Measurements from ENCODE around the gene DOHH.

The DOHH gene

DNA sequence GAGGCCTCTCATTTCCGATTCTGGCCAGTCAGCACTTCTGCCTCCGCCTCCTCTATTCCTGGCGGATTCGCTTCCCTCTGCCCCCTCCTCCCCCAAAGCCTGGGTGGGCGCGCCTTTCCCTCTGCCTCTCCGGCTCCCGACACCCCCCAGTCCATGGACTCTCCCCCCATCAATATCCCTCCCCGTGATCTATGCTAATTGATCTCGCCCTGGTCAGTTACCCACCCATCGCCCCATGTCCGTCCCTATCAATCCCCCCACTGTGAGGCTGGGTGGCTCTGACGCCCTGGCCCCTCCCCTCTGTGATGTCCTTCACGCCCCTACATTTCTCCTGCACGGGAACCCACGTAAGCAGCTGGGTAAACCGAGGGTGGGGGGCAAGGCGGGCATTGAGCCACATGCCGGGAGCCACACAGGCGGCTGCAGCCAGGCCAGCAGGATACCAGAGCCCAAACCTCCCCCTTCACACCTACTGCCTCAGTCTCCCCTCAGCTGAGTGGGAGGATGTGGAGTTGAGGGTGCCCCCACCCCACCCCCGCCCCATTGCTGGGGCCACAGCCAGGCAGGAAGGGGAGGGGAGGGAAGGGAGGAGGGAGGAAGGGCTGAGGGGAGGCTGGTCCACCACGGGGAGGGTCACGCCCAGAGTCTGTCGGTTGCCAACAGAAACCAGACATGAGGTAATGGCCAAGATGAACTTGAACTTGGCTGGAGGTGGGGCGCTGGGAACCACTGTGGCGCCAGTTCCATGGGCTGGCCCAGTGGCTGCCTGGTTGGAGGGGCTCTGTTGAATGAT, 41.2 kb downstream of the DOHH start:
- no peak overlapping the region for H3K4me3 ChIP-seq

DNA sequence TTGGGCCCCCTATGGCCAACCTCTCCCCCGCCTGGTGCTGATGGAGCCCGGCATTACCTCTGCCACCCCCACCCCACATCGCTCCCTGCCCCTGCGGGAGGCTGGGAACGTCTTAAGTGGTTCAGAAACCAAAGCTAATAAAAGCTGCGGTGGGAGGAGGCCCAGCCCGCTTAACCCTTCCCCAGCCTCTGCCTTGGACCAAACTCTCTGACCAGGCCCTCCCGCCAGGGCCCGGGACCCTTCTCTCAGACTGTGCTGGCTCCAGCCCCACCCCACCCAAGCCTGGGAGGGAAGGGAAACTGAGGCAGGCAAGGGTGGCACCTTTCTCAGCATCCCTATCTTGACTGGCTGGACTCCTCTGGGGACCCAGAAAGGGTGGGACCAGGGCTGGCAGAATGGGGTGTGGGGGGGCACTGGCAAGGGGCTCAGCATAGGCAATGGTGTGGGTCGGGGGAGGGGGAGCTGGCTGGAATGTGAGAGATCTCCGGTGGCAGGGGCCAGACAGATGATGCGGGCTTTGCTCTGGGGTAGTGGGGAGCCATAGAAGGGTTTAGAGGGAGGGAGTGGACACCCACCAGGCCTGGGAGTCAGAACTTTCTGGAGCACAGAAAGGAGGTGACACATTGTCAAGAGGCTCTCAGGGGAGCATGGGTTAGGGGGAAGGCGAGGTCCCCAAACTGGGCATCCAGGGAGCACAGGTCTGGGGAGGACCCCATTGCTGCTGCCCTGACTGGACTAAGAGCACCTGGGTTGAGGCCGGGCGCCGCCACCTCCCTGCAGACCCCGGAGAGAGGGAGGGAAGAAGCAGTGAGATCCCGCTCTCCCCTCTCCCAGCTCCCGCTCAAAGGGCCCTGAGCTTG, 42.0 kb downstream of the DOHH start:
- no peak for DNase-seq (ENCODE audit: low read depth, low spot score)
- H3K36me3 ChIP-seq (ENCODE audit: insufficient read depth, low read length): peaks cover 38% of the 10 kb centered on the region
- H3K27ac ChIP-seq: no peak overlapping the region
- H3K9me3 ChIP-seq (ENCODE audit: low read depth, low read length): no peaks in the 10 kb centered on the region
- H3K9ac ChIP-seq (ENCODE audit: insufficient read length): no peak overlapping the region
- 0 out of 2 replicates have a peak, but pooled peaks have one; percentile 30 for TF ChIP-seq POLR2AphosphoS5 (IDR thresholded peaks at IDR 0.05; ENCODE audit: borderline replicate concordance, low read depth, low read length)
- no peak for TF ChIP-seq EZH2 (IDR thresholded peaks at IDR 0.05)
- no peak overlapping the region for H3K4me3 ChIP-seq

More for the DNA sequence above, 41.2 kb downstream of the DOHH start:
- Histone ChIP-seq H3K9ac (ENCODE audit: insufficient read length) (no peak overlapping the region), H3K36me3 (ENCODE audit: insufficient read depth, low read length) (peaks cover 30% of the 10 kb centered on the region), H3K27ac (no peak overlapping the region), H3K9me3 (ENCODE audit: low read depth, low read length) (no peaks in the 10 kb centered on the region)
- no peak for TF ChIP-seq EZH2 (IDR thresholded peaks at IDR 0.05)
- no peak for TF ChIP-seq FOXP2 (optimal IDR thresholded peaks at IDR 0.05; ENCODE audit: control extremely low read depth, extremely low read length, insufficient read depth)
- no peak for TF ChIP-seq POLR2AphosphoS5 (IDR thresholded peaks at IDR 0.05; ENCODE audit: borderline replicate concordance, low read depth, low read length)
- no peak for DNase-seq (ENCODE audit: low read depth, low spot score)

- H3K9ac ChIP-seq (ENCODE audit: insufficient read length): no peak overlapping the region
These were observed 42.8 kb downstream of the DOHH start for GRCh38 chr19:3457528-3458228.

GRCh38 chr19:3456925-3457527, 43.4 kb downstream of the DOHH start:
- H3K36me3 ChIP-seq (ENCODE audit: insufficient read depth, low read length): peaks cover 44% of the 10 kb centered on the region
- no peak overlapping the region for H3K9ac ChIP-seq (ENCODE audit: insufficient read length)
- H3K4me3 ChIP-seq: no peak overlapping the region
- DNase-seq (ENCODE audit: low read depth, low spot score): no peak
- TF ChIP-seq POLR2AphosphoS5 (IDR thresholded peaks at IDR 0.05; ENCODE audit: borderline replicate concordance, low read depth, low read length) (no peak), EZH2 (IDR thresholded peaks at IDR 0.05) (no peak), FOXP2 (optimal IDR thresholded peaks at IDR 0.05; ENCODE audit: control extremely low read depth, extremely low read length, insufficient read depth) (no peak)
- no peaks in the 10 kb centered on the region for H3K9me3 ChIP-seq (ENCODE audit: low read depth, low read length)
- H3K27ac ChIP-seq: no peak overlapping the region

More at GRCh38 chr19:3457528-3458228, 42.8 kb downstream of the DOHH start:
- Histone ChIP-seq H3K27ac (no peak overlapping the region), H3K9me3 (ENCODE audit: low read depth, low read length) (no peaks in the 10 kb centered on the region), H3K36me3 (ENCODE audit: insufficient read depth, low read length) (peaks cover 41% of the 10 kb centered on the region), H3K4me3 (no peak overlapping the region)
- DNase-seq (ENCODE audit: low read depth, low spot score): no peak
- TF ChIP-seq EZH2 (IDR thresholded peaks at IDR 0.05) (no peak), POLR2AphosphoS5 (IDR thresholded peaks at IDR 0.05; ENCODE audit: borderline replicate concordance, low read depth, low read length) (no peak; the same call in 1 of the 2 replicates), FOXP2 (optimal IDR thresholded peaks at IDR 0.05; ENCODE audit: control extremely low read depth, extremely low read length, insufficient read depth) (no peak)

GRCh38 chr19:3455960-3456601, 44.4 kb downstream of the DOHH start:
- Histone ChIP-seq H3K9me3 (ENCODE audit: low read depth, low read length) (no peaks in the 10 kb centered on the region), H3K27ac (no peak overlapping the region), H3K36me3 (ENCODE audit: insufficient read depth, low read length) (peaks cover 46% of the 10 kb centered on the region), H3K4me3 (no peak overlapping the region), H3K9ac (ENCODE audit: insufficient read length) (no peak overlapping the region)
- no peak for TF ChIP-seq POLR2AphosphoS5 (IDR thresholded peaks at IDR 0.05; ENCODE audit: borderline replicate concordance, low read depth, low read length)
- no peak for TF ChIP-seq EZH2 (IDR thresholded peaks at IDR 0.05)
- no peak for TF ChIP-seq FOXP2 (optimal IDR thresholded peaks at IDR 0.05; ENCODE audit: control extremely low read depth, extremely low read length, insufficient read depth)
- no peak for DNase-seq (ENCODE audit: low read depth, low spot score)

GRCh38 chr19:3455393-3455955, 45.0 kb downstream of the DOHH start:
- H3K9ac ChIP-seq (ENCODE audit: insufficient read length): no peak overlapping the region
- peaks cover 52% of the 10 kb centered on the region for H3K36me3 ChIP-seq (ENCODE audit: insufficient read depth, low read length)
- no peak overlapping the region for H3K4me3 ChIP-seq
- no peak for TF ChIP-seq POLR2AphosphoS5 (IDR thresholded peaks at IDR 0.05; ENCODE audit: borderline replicate concordance, low read depth, low read length)
- no peak for TF ChIP-seq FOXP2 (optimal IDR thresholded peaks at IDR 0.05; ENCODE audit: control extremely low read depth, extremely low read length, insufficient read depth)
- TF ChIP-seq EZH2 (IDR thresholded peaks at IDR 0.05): no peak
- DNase-seq (ENCODE audit: low read depth, low spot score): no peak
- H3K27ac ChIP-seq: no peak overlapping the region
- H3K9me3 ChIP-seq (ENCODE audit: low read depth, low read length): no peaks in the 10 kb centered on the region

- no peak for DNase-seq (ENCODE audit: low read depth, low spot score)
- no peak for TF ChIP-seq FOXP2 (optimal IDR thresholded peaks at IDR 0.05; ENCODE audit: control extremely low read depth, extremely low read length, insufficient read depth)
- no peak for TF ChIP-seq POLR2AphosphoS5 (IDR thresholded peaks at IDR 0.05; ENCODE audit: borderline replicate concordance, low read depth, low read length)
- no peak for TF ChIP-seq EZH2 (IDR thresholded peaks at IDR 0.05)
- Histone ChIP-seq H3K9ac (ENCODE audit: insufficient read length) (no peak overlapping the region), H3K9me3 (ENCODE audit: low read depth, low read length) (no peaks in the 10 kb centered on the region), H3K27ac (no peak overlapping the region), H3K36me3 (ENCODE audit: insufficient read depth, low read length) (peaks cover 47% of the 10 kb centered on the region), H3K4me3 (no peak overlapping the region)
These were observed 45.6 kb downstream of the DOHH start for GRCh38 chr19:3454656-3455392.
